HL-60 (cell line): Measurements from ENCODE around the gene PACRG.

Experiments used
- CTCF ChIP-seq: IDR thresholded peaks from one replicate; pipeline ENCODE4 v1.5.1; 2011; ENCODE audit warnings: low read length, control low read depth, inconsistent platforms; ENCODE audit not compliant: insufficient read depth
- REST ChIP-seq: IDR thresholded peaks from 2 replicates; pipeline ENCODE4 v1.6.1; 2012; ENCODE audit warnings: low read depth; ENCODE audit not compliant: insufficient replicate concordance

GRCh38 chr6:163146036-163146435 lies 418.3 kb downstream of the PACRG start:
- no peak for TF ChIP-seq CTCF
- no peak for TF ChIP-seq REST
